Activated naive CD4-positive, alpha-beta T cell (primary cell): ENCODE data around the gene PPP2R5D.

Experiments used
- DNase-seq, 4 experiments: peaks; one replicate each; lab custom pipeline; 2025; lab: John Stamatoyannopoulos, UW

The PPP2R5D gene

DNA sequence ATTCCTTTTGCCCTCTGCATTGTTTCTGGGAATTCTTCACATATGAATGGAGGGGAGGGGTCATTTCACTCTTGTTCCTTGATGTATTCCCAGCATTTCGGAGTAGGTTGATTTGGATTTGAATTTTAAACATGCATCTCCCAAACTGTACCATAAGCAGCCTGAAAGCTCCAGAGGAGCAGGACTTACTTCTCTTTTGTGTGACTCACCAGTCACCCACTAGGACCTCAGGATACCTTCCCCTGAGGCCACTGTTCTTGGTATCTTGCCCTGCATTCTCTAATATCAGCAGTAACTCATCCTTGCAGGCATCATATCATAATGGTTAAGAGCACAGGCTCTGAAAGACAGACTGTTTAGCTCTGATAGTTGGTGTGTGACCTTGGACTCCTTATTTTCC is 74.2 kb downstream of the PPP2R5D start:
- DNase-seq: no peak

DNA sequence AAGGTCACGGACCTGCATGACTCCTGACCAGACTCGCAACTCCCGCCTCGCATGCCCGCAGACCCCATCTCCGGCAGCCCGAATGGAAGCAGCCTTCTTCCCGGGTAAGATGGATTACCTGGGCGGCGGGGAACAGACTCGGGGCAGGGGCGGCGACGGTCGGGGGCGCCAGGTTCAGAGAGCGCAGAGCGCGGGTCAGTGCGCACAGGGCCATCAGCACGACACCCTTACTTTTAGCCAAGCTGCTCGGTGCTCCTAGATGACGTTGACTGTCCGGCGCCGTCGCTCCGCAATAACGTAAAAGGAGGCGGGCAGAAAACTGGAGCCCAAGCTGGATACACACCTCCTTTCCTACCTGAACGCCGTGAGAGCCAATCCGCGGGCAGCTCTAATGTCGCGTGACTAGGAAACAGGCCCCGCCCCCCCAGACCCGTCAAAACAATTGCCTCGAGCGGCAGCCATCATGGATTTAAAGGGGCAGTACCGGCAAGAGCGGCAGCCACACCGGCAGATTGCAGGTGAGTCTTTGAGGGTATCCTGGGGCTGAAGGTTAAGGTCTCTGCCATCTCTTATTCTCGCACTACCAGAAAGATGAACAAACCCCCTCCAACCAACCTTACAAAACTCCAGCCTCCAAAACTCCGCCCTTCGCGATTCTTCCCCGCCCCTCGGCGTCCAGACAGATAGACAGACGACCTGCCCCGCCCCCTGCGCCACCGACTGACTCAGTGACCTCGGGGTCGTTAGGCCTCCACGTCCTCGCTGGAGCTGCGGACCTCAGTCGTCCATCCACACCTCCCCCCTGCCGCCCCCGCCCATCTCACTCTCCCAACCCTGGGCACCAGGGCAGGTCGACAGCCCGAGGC is 75.0 kb downstream of the PPP2R5D start, which contains the start of the genes KLC4 and MRPL2:
TSS of gene KLC4 (plus strand) at position 464 of the 866 bp plus-strand sequence. CDS start 1,705 bp downstream, outside the sequence.
TSS of gene MRPL2 (minus strand) at position 267 of the 866 bp plus-strand sequence. CDS start at position 214, 53 bp downstream.
- peak; percentile 90 to 96 (median 93) for DNase-seq

DNA sequence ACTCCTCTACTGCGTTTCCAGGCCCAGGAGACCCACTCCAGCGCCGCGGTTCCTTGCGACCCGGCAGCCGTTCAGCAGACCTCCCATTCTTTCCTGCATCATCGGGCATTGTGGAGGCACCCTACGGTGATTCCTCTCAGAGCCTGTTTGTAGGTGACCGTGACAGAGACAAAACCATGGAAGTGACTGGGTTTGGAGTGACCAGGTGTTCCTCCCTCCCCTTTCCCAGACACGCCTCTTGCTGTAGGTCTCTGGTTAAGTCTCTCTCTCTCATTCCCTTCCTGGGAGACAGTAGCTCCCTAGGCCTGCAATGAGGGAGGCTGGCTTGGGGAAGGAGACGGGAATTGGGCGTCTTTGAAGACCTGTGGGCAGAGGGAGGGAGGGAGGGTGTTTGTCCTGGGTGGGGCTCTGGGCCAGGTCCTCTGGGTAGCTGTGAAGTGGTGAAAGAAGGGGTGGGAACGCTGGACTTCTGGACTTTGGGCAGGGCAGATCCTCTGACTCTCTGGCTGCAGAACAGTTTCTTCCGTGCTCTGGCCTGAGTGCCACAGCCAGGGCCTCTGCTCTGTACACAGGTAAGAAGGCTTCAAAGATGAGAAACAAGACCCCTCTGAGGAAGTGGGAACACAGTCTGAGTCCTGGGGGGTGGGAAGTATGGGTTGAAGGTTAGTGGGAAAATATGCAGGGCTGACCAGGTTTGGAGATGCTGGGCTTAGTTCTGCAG is 75.8 kb downstream of the PPP2R5D start:
- no peak for DNase-seq

DNA sequence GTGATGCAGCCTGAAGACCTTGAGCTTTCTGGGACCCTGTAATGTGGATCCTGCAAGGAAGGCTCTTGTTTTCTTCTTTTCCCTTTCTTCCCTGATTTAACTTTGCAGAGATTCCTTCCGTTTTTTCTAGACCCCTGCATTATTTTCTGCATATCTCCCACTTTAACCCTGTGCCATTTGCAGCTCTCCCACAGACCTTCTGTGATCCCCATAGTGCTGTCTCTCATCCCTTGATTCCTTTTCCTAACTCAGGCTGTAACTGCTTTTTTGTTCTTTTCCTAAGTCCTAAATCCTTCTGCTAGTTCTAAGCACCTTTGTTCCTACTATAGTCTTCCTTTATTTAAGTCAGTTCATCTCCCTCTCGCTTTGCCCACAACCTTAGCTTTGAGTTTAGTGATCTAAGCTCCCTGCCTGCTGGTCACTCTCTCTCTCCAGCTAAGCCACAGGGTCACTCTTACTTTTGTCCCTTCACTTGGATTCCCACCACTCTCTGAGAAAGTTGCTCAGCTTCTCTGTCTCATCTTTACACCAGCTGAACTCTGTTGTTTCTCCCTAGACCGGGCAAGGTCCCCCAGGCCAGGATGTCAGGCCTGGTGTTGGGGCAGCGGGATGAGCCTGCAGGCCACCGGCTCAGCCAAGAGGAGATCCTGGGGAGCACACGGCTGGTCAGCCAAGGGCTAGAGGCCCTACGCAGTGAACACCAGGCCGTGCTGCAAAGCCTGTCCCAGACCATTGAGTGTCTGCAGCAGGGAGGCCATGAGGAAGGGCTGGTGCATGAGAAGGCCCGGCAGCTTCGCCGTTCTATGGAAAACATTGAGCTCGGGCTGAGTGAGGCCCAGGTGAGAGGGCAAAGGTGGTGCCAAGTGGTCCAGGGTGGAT is 76.6 kb downstream of the PPP2R5D start:
- no peak for DNase-seq

DNA sequence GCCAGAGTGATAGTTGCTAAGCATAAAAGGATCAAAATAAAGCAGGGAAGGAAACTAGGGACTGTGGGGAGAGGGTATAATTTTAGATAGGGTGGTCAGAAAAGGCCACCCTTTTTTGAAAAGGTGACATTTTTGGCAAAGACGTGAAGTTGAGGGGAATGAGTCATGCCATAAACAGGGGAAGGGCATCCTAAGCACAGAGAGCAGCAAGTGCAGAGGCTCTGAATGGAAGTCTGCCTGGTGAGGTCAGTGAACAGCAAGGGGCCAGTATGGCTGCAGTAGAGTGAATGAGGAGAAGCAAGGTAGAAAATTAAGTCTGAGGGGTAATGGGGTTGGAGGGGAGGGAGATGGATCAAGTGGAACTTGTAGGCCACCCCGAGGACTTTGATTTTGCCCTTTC is 77.5 kb downstream of the PPP2R5D start:
- DNase-seq: no peak
